ENCODE results near the gene AXDND1.

Gene AXDND1

DNA sequence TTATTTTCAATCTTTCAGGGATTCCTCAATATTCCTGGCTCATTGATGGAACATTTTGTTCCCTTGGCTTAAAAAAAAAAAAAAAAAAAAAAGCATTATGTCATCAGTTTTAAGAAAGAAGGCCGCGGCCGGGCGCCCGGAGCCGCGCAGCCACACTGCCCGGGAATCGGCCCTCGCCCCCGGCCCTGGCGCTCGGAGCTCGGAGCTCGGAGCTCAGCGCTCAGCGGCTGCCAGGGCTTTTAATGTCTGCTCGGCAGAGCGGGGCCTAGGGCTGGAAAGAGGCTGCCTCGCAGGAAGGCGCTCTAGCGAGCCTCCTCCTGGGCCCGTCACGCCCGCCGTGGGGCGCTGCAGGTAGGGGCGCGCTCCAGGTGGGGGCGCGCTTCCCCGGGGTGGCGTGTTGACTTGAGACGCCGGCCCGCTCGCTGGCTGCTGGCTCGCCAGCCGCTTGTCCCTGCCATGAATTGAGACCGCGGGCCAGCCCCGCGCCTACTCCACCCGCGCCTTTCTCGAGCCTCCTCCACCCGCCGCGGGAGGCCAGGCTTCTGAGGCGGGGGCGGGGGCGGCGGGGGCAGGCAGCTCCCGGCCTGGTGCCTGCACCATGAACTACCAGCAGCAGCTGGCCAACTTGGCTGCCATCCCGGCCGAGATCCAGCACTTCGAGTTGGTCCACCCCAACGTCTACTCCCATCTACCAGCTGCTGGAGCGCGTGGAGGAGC lies 220.5 kb downstream of the AXDND1 start:
- TF ChIP-seq CTCF (conservative IDR thresholded peaks at IDR 0.05; ENCODE audit: low read depth): 0 out of 2 replicates have a peak, but pooled peaks have one; percentile 12
- ChIA-PET POLR2A (ENCODE audit: low non-redundant PET) (no interaction called here), CTCF (interaction anchor here (0.5 to 0.7 kb wide), 4 partner anchors 13 to 1218 kb away, joined by 3 read pairs; no protein-coding TSS in a partner anchor)
- no peak for DNase-seq (ENCODE audit: low spot score)
- H3K27ac ChIP-seq: no peak overlapping the region

GRCh38 chr1:179587336-179587735 lies 221.6 kb downstream of the AXDND1 start:
- ChIA-PET POLR2A (ENCODE audit: low non-redundant PET) (no interaction called here), CTCF (no interaction called here)
- no peak for TF ChIP-seq CTCF (conservative IDR thresholded peaks at IDR 0.05; ENCODE audit: low read depth)
- H3K27ac ChIP-seq: no peak overlapping the region
- DNase-seq (ENCODE audit: low spot score): no peak

GRCh38 chr1:179588425-179589024 lies 222.8 kb downstream of the AXDND1 start:
- H3K27ac ChIP-seq: no peak overlapping the region
- DNase-seq (ENCODE audit: low spot score): no peak
- CTCF ChIA-PET: no interaction called here
- POLR2A ChIA-PET (ENCODE audit: low non-redundant PET): no interaction called here
- no peak for TF ChIP-seq CTCF (conservative IDR thresholded peaks at IDR 0.05; ENCODE audit: low read depth)

DNA sequence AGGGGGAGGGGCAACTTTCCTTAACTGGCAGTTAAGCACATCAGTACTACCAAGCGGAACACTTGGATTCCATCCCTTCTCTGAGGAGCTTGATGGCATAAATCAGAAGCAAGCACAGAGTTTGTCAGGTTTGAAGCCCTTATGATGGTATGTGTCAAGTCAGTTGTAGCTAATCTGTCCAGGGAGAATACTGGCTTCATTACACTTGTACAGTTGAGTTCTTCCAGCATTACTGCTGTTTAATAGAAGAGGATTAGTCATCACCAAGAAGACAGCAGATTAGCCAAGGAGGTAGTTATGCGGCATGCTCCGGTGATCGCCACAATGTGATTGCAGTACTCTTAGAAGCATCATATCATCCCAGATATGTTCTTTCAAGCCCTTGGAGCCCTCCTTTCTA lies 223.7 kb downstream of the AXDND1 start:
- CTCF ChIA-PET: no interaction called here
- TF ChIP-seq CTCF (conservative IDR thresholded peaks at IDR 0.05; ENCODE audit: low read depth): no peak

GRCh38 chr1:179590671-179591070 lies 224.9 kb downstream of the AXDND1 start:
- CTCF ChIA-PET: interaction anchor here (0.7 kb wide), 2 partner anchors 418 to 789 kb away, joined by 3 to 4 read pairs; no protein-coding TSS in a partner anchor
- POLR2A ChIA-PET (ENCODE audit: low non-redundant PET): no interaction called here
- no peak for TF ChIP-seq CTCF (conservative IDR thresholded peaks at IDR 0.05; ENCODE audit: low read depth)
- no peak overlapping the region for H3K27ac ChIP-seq
- DNase-seq (ENCODE audit: low spot score): no peak

More for the DNA sequence above, 223.7 kb downstream of the AXDND1 start:
- H3K27ac ChIP-seq: no peak overlapping the region
- POLR2A ChIA-PET (ENCODE audit: low non-redundant PET): no interaction called here
- DNase-seq (ENCODE audit: low spot score): no peak

DNA sequence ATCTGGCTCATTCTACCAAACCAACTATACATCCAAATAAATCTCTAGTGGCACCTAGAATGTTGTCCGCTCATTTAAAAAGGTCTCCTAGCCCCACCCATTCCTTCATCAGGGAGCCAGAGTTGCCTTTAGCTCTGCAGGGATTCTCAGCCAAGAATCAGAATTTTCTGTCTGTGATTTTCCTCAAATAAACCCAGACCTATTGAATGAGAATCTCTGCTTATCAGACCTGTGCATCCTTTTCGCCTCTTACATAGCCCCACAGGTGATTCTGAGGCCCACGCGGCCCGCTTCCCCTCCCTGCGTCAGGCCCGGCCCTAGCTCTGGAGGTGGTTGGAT lies 225.5 kb downstream of the AXDND1 start:
- no peak for DNase-seq (ENCODE audit: low spot score)
- ChIA-PET CTCF (no interaction called here), POLR2A (ENCODE audit: low non-redundant PET) (no interaction called here)
- H3K27ac ChIP-seq: no peak overlapping the region
- TF ChIP-seq CTCF (conservative IDR thresholded peaks at IDR 0.05; ENCODE audit: low read depth): no peak
